Natural killer cell (primary cell): ENCODE results near the gene EFCAB8. TPM values are rescaled to one million over a fixed set of nuclear protein-coding genes. Genes with fewer than 3 reads are reported as not detected.
A peak's percentile ranks its signal among the peaks of the same experiment; 100 is the strongest.

Source experiments
- ATAC-seq, 3 donors: fragments of 150-1000 bp in 2 of 3; fragments of 200-7000 bp in 1 of 3; cut with Tn5 transposase; 1 replicate in 1 of 3; 2 replicates in 2 of 3; pipeline ENCODE4 v1.10.0; 2021; ENCODE audit warnings: mild to moderate bottlenecking in 2 of 3, moderate library complexity in 2 of 3
- DNase-seq, 2 donors: peaks; one replicate each; pipeline versions ENCODE4 v3.0.0 to v3.0.0-alpha.2; 2013 to 2021; ENCODE audit warnings: mixed read lengths in 1 of 2
- H3K27ac ChIP-seq: one replicate; pipeline ENCODE4 v1.5.1; 2013; ENCODE audit warnings: mild to moderate bottlenecking, low read length
- H3K27me3 ChIP-seq: one replicate; pipeline ENCODE4 v1.6.1; 2013; ENCODE audit warnings: low read length; ENCODE audit not compliant: control insufficient read depth, insufficient read depth
- H3K36me3 ChIP-seq: one replicate; pipeline ENCODE4 v1.6.1; 2013; ENCODE audit warnings: low read length; ENCODE audit not compliant: control insufficient read depth, insufficient read depth
- H3K4me1 ChIP-seq: one replicate; pipeline ENCODE4 v1.6.1; 2013; ENCODE audit warnings: low read length; ENCODE audit not compliant: control insufficient read depth, insufficient read depth
- H3K4me3 ChIP-seq: one replicate; pipeline ENCODE4 v1.5.1; 2013; ENCODE audit warnings: low read length
- H3K9me3 ChIP-seq: one replicate; pipeline ENCODE4 v1.6.1; 2013; ENCODE audit warnings: low read length; ENCODE audit not compliant: control insufficient read depth, insufficient read depth
- H3K27ac Mint-ChIP-seq, 2 donors: one replicate each; pipeline ENCODE4 v1.8.0; 2022; ENCODE audit warnings: mild to moderate bottlenecking in 2 of 2, mixed read lengths in 2 of 2, moderate library complexity in 1 of 2
- H3K27me3 Mint-ChIP-seq, 2 donors: one replicate each; pipeline ENCODE4 v1.8.0; 2022; ENCODE audit warnings: low read depth in 2 of 2, mixed read lengths in 2 of 2
- H3K36me3 Mint-ChIP-seq: one replicate; pipeline ENCODE4 v1.8.0; 2022; ENCODE audit warnings: mixed read lengths
- H3K4me1 Mint-ChIP-seq, 2 donors: one replicate each; pipeline ENCODE4 v1.8.0; 2022; ENCODE audit warnings: mixed read lengths in 2 of 2
- H3K4me3 Mint-ChIP-seq: one replicate; pipeline ENCODE4 v1.8.0; 2022; ENCODE audit warnings: mild to moderate bottlenecking, moderate library complexity, mixed read lengths
- H3K9me3 Mint-ChIP-seq, 2 donors: one replicate each; pipeline ENCODE4 v1.8.0; 2022; ENCODE audit warnings: mixed read lengths in 2 of 2
- WGBS: methylation state at CpG from one replicate; pipeline ENCODE4 v1.1.7; 2013; ENCODE audit warnings: missing lambda C conversion rate; ENCODE audit not compliant: insufficient coverage; 5-methylcytosine and 5-hydroxymethylcytosine counted together
- intact Hi-C: fragments of 100-400 bp; cut with micrococcal nuclease; formaldehyde crosslinking; loops from one replicate; pipeline ENCODE4 v1.14.2; 2022
- total RNA-seq, 4 donors: library from RNA; stranded (reverse); fragments of 120-200 nt in 1 of 4; gene quantifications; one replicate each; pipeline versions ENCODE4 v1.2.3 to v1.2.4, GENCODE V29; 2013 to 2022
- TF ChIP-seq, protein P1 (sequence below): fragments of 200-600 bp; IDR thresholded peaks from one replicate; pipeline ENCODE4 v1.8.0; 2022; ENCODE audit warnings: antibody characterized with exemption

Gene EFCAB8
- total RNA-seq, 3 donors from 2014 or later (not counting 1 experiment from before 2014, with no cell fraction given) = 1.2 to 2.9 (median 2.3) TPM

DNA sequence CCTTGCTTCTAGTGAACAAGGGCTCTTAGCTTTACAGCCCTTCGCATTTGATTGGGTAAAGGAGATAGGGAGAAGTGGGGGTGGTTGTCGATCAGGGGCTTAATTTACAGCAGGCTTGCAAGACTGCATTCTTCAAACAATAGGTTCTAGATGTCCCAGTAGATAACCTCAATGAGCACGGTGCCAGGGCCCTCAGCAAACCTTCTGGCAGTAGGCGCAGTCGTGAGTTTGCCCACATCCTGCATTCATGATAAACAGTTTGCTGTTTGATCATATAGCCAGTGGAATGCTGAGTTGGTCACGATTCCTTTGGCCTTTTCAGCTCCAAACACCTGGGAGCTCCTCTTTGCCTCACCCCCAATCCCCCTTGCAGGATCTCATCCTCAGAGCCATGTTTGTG lies 118.0 kb downstream of the EFCAB8 start:
- peaks cover 14% of the 10 kb centered on the region for H3K4me1 ChIP-seq
- DNase-seq = peak in 1 of 2 donors; percentile 47
- no peaks in the 10 kb centered on the region for H3K36me3 Mint-ChIP-seq

DNA sequence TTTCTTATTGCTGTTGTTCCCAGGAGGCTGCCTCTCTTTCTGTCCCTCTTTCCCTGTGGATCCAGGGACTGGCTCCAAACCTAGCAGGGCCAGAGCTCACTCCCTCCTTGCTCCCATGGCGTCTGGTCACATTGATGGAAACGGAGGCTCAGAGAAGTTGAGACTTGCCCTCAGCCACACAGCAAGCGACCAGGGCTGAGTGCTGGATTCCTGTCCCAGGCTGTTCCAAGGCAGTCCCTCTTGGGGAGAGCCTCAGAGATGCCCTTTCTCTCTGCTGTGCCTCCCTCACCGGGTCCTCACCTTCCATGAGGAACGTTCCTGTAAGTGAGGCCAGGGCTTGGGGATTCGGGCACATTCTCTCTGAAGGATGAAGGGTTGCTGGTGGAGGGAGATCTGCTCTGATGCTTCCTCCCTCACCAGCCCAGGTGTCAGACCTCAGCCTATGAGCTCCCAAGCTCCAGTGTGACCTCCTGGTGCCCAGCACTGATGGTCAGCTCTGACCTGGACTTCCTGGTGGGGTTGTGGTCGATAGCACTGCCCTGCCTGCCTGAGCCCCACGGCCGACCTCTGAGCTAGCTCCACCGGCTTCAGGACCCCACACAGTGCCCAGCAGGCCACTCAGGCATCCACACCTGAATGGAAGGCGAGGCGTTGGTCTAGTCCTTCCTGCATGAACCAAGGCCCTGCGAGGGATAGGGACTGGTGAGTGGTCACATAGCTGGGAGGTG lies 118.7 kb downstream of the EFCAB8 start:
- Histone ChIP-seq H3K9me3 (peaks cover 11% of the 10 kb centered on the region), H3K4me3 (no peak overlapping the region), H3K27me3 (no peaks in the 10 kb centered on the region), H3K4me1 (peaks cover 8% of the 10 kb centered on the region), H3K27ac (no peak overlapping the region), H3K36me3 (no peaks in the 10 kb centered on the region)
- intact Hi-C loops = no loop called here
- Mint-ChIP-seq H3K27ac (no peak overlapping the region), H3K27me3 (no peaks in the 10 kb centered on the region), H3K9me3 (peaks cover 0 to 2% of the 10 kb centered on the region in 2 donors), H3K4me3 (no peak overlapping the region), H3K4me1 (peaks cover 0 to 11% of the 10 kb centered on the region in 2 donors), H3K36me3 (no peaks in the 10 kb centered on the region)
- DNase-seq (no peak), ATAC-seq (no peak)
- TF ChIP-seq, protein P1, sequence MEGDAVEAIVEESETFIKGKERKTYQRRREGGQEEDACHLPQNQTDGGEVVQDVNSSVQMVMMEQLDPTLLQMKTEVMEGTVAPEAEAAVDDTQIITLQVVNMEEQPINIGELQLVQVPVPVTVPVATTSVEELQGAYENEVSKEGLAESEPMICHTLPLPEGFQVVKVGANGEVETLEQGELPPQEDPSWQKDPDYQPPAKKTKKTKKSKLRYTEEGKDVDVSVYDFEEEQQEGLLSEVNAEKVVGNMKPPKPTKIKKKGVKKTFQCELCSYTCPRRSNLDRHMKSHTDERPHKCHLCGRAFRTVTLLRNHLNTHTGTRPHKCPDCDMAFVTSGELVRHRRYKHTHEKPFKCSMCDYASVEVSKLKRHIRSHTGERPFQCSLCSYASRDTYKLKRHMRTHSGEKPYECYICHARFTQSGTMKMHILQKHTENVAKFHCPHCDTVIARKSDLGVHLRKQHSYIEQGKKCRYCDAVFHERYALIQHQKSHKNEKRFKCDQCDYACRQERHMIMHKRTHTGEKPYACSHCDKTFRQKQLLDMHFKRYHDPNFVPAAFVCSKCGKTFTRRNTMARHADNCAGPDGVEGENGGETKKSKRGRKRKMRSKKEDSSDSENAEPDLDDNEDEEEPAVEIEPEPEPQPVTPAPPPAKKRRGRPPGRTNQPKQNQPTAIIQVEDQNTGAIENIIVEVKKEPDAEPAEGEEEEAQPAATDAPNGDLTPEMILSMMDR = no peak
- WGBS = 96% methylated on average over 12 of the region's 13 CpGs

More for the DNA sequence above, 118.0 kb downstream of the EFCAB8 start:
- Mint-ChIP-seq H3K4me1 (peaks cover 0 to 11% of the 10 kb centered on the region in 2 donors), H3K4me3 (no peak overlapping the region), H3K27me3 (no peaks in the 10 kb centered on the region), H3K27ac (peak overlapping the region; percentile 6 to 71), H3K9me3 (peaks cover 0 to 2% of the 10 kb centered on the region in 2 donors)
- no peak overlapping the region for H3K27ac ChIP-seq
- no peaks in the 10 kb centered on the region for H3K36me3 ChIP-seq
- intact Hi-C loops = no loop called here
- 44% methylated on average over 6 of the region's 6 CpGs for WGBS
- TF ChIP-seq, protein P1 = no peak
- no peak for ATAC-seq
- H3K9me3 ChIP-seq = peaks cover 11% of the 10 kb centered on the region
- H3K27me3 ChIP-seq = no peaks in the 10 kb centered on the region
- no peak overlapping the region for H3K4me3 ChIP-seq

- no peak overlapping the region for H3K4me3 ChIP-seq
- no peak overlapping the region for H3K27ac ChIP-seq
- intact Hi-C loops = no loop called here
- no peaks in the 10 kb centered on the region for H3K27me3 ChIP-seq
- Mint-ChIP-seq H3K4me1 (peaks cover 0 to 11% of the 10 kb centered on the region in 2 donors), H3K27me3 (no peaks in the 10 kb centered on the region), H3K27ac (no peak overlapping the region), H3K4me3 (no peak overlapping the region), H3K36me3 (no peaks in the 10 kb centered on the region), H3K9me3 (peaks cover 0 to 2% of the 10 kb centered on the region in 2 donors)
- TF ChIP-seq, protein P1 = no peak
- H3K4me1 ChIP-seq = peaks cover 2% of the 10 kb centered on the region
- no peak for DNase-seq
- 93% methylated on average over 7 of the region's 7 CpGs for WGBS
- ATAC-seq = no peak
- peaks cover 11% of the 10 kb centered on the region for H3K9me3 ChIP-seq
- H3K36me3 ChIP-seq = no peaks in the 10 kb centered on the region
These were observed 119.2 kb downstream of the EFCAB8 start for GRCh38 chr20:32978009-32978335.
